Islet precursor cell (in vitro differentiated cells): Measurements from ENCODE around the gene GRHL1.
"Not testable (repeated sequence)": the region's sequence is repeated elsewhere in the genome, so short reads cannot be mapped to it uniquely, and the experiment has no call there.

Source experiments
- DNase-seq: peaks from one replicate; pipeline ENCODE4 v3.0.0-alpha.2; 2018

The GRHL1 gene

GRCh38 chr2:10012366-10012962, 61.0 kb downstream of the GRHL1 start:
- DNase-seq, result not testable (repeated sequence)

DNA sequence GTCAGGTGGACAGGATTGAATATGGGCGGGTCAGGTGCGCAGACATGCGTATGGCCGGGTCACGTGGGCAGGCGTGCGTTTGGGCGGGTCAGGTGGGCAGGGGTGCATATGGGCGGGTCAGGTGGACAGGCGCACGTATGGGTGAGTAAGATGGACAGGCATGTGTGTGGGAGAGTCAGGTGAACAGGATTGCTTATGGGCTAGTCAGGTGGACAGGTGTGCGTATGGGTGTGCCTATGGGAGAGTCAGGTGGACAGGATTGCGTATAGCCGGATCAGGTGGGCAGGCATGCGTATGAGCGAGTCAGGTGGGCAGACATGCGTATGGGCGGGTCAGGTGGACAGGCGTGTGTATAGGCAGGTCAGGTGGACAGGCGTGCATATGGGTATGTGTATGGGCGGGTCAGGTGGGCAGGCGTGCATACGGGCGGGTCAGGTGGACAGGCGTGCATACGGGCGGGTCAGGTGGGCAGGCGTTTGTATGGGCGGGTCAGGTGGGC, 61.5 kb downstream of the GRHL1 start:
- DNase-seq, result no peak

DNA sequence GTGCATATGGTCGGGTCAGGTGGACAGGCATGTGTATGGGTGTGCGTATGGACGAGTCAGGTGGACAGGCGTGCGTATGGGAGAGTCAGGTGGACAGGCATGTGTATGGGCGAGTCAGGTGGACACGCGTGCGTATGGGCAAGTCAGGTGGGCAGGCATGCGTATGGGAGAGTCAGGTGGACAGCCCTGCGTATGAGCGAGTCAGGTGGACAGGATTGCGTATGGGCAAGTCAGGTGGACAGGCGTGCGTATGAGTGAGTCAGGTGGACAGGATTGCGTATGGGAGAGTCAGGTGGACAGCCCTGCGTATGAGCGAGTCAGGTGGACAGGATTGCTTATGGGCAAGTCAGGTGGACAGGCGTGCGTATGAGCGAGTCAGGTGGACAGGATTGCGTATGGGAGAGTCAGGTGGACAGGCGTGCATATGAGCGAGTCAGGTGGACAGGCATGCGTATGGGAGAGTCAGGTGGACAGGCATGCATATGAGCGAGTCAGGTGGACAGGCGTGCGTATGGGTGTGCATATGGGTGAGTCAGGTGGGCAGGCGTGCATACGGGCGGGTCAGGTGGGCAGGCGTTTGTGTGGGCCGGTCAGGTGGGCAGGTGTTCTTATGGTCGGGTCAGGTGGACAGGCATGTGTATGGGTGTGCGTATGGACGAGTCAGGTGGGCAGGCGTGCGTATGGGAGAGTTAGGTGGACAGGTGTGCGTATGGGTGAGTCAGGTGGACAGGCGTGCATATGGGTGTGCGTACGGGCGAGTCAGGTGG, 62.3 kb downstream of the GRHL1 start:
- not testable (repeated sequence) for DNase-seq

GRCh38 chr2:10014418-10015190, 63.1 kb downstream of the GRHL1 start:
- DNase-seq, result no peak

- DNase-seq, result not testable (repeated sequence)
Observed at GRCh38 chr2:10015376-10015989, 64.0 kb downstream of the GRHL1 start.

- no peak for DNase-seq
Observed at GRCh38 chr2:10016001-10016801, 64.7 kb downstream of the GRHL1 start.

DNA sequence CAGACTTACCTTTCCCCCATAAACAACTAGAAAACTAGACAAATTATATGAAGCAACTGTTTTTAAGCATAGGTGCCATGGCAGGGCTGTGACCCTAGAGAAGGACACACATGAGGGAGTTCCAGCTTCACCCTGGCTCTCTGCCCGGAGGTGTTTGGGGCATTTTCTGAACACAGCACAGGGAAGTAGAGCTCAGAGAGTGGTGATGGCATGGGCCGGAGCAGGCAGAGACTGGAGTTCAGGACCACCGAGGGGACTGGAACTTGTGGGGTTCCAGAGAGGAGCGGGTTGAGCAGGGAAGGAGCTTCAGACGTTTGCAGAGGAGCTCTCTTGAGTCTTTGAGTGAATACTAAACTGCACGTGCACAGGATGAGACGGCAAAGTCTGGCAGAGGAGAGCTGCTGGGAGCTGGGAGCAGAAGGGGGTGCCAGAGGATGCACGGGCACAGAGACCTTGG, 65.3 kb downstream of the GRHL1 start:
- DNase-seq, result no peak

- no peak for DNase-seq
Observed at GRCh38 chr2:10017313-10017941, 65.9 kb downstream of the GRHL1 start.

DNA sequence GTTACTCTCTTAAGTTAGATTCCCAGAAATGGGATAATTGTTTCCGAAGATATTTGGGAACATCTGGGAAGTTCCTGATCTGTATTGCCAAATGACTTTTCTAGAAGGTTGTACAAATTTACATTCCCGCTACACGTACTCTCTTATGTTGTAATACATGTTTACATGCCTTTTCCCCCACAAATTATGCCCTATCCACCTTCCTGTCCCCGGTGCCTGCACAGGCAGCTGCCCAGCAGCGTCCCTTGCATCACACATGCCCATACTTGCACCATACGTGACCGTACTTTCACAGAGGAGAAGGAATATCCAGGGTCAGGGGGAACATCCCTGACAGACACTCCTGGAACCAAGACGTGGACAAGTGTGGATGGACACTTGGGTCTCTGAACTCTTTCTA, 67.7 kb downstream of the GRHL1 start:
- DNase-seq, result no peak

DNA sequence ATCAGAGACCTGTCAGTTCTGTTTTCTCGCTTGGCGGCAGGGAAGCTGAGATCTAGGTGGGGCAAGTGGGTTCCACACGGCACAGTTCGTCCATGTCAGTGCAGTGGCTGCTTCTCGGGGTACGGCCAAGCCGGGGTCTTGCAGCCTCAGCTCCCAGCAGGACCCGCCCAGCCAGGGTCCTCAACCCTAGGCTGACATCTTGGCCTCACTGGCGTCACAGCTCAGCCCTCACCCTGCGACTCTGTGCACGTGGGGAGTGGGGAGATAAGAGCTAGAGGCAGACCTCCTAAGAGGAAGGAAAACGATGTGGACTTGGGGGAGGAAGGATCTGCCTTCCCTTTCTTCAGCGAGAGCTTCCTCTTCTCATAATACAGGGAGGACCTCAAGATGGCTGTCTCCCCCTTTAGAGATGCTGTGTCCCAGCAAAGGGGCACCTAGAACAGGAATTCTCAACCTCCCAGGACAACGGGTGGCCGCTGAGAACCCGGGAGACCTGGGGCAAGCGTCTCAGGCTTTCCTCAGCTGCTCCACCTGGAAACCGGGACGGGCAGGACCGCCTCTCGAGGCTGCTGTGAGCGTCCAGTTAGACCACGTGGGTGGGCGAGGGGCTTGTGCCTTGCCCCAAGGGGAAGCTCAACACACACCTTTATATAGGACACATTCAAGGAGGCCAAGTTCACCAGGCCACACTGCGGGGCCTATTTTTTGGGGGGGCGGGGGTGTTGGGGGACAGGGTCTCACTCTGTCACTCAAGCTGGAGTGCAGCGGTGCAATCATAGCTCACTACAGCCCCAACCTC, 68.3 kb downstream of the GRHL1 start:
- no peak for DNase-seq

- DNase-seq, result no peak
Observed at GRCh38 chr2:10022041-10022421, 70.5 kb downstream of the GRHL1 start.

GRCh38 chr2:10022445-10022844, 71.0 kb downstream of the GRHL1 start:
- DNase-seq, result no peak

DNA sequence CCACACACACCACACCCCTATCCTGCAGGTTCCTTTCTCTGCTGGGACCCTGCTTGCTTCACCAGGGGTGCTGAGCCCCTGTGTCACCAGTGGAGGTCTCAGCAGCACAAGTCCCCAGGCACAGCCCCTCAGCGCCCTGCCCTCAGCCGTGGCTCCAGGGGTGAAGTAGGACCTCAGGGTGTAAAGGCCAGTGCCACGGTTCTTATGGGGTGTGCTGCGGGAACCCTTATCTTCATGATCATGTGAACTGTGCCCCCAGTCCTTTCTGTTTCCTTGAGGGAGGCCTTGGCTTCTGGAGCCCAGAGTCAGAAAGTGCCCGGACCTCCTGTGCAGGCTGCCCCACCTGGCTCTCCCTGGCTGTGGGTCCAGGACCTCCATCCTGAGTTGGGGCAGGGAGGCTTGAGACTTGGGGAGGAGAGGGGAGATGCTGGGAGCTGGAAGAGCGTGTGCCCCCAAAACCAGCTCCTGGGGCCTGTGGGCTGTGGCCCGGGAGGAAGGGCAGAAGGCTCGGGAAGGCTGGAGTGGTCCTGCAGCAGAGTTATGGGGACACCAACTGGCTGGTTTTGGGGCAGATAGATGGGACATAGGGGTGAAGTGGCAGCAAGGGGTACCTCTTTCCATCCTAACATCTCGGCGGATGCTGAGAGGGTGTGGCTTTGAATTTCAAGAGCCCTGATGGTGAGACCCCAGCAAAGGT, 71.6 kb downstream of the GRHL1 start:
- DNase-seq, result no peak

DNA sequence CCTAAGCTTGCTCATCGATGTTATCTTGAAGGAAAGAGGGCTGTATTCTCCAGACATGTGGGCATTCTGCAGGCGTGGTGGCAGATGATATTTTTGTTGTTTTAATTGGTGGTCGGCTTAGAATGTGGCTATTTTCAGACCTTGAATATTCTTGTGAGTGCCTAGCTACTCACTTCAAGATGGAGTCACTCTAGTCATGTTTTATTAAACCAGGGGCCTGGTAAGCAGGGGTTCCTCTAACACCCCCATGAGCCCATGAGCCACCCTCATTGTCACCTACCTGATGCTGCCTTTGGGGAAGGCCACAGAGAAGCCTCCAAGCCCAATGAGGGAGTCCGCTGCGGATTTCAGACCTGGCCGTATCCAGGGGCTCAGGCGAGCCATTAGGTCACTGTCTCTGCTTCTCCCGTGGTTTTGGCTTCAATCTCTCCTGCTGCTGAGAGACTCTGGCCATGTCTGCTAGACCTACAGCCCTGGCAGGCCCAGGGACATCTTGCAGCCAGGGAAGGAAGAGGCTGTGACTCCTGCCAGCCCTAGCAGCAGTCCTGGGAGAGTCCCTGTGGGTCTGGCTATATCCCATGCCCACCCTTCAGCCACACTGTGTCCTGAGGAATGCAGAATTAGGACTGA, 75.6 kb downstream of the GRHL1 start:
- DNase-seq, result no peak

DNA sequence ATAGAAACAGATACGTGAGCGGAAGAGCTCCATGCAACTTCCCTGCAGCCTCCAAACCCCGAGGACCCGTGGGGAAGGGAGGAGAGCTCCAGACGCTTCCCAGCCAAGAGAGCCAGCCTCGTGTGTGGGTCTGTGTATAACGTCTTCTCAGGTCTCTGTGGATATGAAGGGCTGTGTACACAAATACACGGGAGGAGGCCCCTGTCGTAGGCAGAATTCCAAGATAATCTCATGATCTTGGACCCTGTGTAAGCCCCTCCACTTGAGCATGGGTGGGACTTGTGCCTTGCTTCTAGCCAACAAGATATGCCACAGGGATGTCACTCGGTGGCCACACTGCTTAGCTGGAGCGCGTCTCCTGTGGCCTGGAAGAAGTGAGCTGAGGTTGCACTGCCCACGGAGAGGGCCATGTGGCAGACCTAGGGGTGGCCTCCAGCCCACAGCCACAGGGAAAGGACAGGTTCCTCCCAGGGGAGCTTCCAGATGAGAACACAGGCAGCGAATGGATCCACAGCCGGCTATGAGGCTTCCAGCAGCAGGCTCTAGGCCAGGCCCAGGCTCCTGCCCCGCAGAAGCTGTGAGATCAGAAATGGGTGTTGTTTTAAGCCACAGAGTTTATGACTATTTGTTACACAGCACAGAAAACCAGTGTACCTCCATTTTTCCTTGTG, 76.3 kb downstream of the GRHL1 start:
- no peak for DNase-seq

GRCh38 chr2:10028407-10028987, 77.0 kb downstream of the GRHL1 start:
- DNase-seq, result no peak

DNA sequence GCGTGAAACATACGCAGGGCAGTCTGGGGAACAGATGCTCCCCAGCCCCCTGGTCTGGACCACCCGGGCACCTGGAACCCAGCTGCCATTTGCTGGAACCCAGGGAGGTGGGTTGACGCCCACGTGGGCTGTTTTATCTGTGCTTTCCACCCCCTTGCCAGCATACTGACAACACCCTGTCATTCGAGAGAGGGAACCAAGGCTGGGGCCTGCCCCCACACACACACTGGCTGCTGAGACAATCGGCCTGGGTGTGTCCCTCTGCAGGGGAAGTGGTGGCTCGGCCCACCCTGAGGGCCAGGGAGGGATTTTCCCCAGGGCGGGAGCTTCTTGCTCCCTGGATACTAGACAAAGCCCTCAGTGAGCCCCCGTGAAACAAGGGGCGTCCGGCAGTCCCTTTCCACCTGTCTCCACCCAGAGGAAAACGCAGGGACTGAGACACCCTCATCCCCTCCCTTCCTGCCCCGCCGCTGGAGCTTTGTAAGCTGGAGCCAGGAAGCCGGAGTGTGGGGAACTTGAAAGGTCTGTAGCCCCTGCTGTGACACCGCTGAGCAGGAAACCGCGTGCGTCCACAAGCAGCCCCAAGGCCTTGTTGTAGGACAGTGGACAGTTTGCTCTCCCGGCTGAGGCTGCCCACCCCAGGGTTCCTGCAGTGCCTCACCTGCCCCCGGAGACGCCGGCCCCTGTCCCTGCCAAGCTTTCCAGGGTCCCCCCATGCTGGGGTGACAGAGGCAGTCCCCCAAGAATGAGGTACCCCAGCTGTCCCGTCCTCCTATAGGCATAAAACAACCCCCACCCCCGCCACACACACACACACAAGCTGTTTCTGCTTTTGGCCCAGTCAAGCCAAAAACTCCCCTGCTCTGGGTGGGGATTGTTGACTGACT, 77.7 kb downstream of the GRHL1 start:
- peak; percentile 77 for DNase-seq

GRCh38 chr2:10029875-10030223, 78.4 kb downstream of the GRHL1 start:
- DNase-seq, result no peak
